ENCODE data around the gene MASTL.
"Not testable (repeated sequence)": the region's sequence is repeated elsewhere in the genome, so short reads cannot be mapped to it uniquely, and the experiment has no call there.

The MASTL gene
- 25.4 to 29.2 reads per million in 2 experiments for total RNA-seq

GRCh38 chr10:27155066-27155754 lies at the start of gene MASTL:
Gene MASTL, plus strand, starts transcription at chr10:27155352. Its CDS starts 75 bp downstream, at chr10:27155427.
- DNase-seq (ENCODE audit: low read depth), result peak; percentile 92

- DNase-seq (ENCODE audit: low read depth), result no peak
Measured at GRCh38 chr10:27108165-27108564, 47.0 kb upstream of the MASTL start.

- DNase-seq (ENCODE audit: low read depth), result no peak
Measured at GRCh38 chr10:27134371-27134770, 20.8 kb upstream of the MASTL start.

- no peak for DNase-seq (ENCODE audit: low read depth)
Measured at GRCh38 chr10:27138277-27138676, 16.9 kb upstream of the MASTL start.

GRCh38 chr10:27143686-27144085 lies 11.5 kb upstream of the MASTL start:
- DNase-seq (ENCODE audit: low read depth), result no peak

- DNase-seq (ENCODE audit: low read depth), result no peak
Measured at GRCh38 chr10:27145937-27146336, 9.2 kb upstream of the MASTL start.

- no peak for DNase-seq (ENCODE audit: low read depth)
Measured at GRCh38 chr10:27147701-27148100, 7.5 kb upstream of the MASTL start.

- no peak for DNase-seq (ENCODE audit: low read depth)
Measured at GRCh38 chr10:27150261-27150660, 4.9 kb upstream of the MASTL start.

- no peak for DNase-seq (ENCODE audit: low read depth)
Measured at GRCh38 chr10:27152687-27153086, 2.5 kb upstream of the MASTL start.

GRCh38 chr10:27153329-27153728 lies 1.8 kb upstream of the MASTL start:
- no peak for DNase-seq (ENCODE audit: low read depth)

GRCh38 chr10:27153845-27154193 lies 1.3 kb upstream of the MASTL start:
- peak; percentile 2 for DNase-seq (ENCODE audit: low read depth)

- not testable (repeated sequence) for DNase-seq (ENCODE audit: low read depth)
Measured at GRCh38 chr10:27156566-27156965, 1.4 kb downstream of the MASTL start.

- DNase-seq (ENCODE audit: low read depth), result no peak
Measured at GRCh38 chr10:27157150-27157549, 2.0 kb downstream of the MASTL start.

GRCh38 chr10:27158421-27158820 lies 3.3 kb downstream of the MASTL start:
- no peak for DNase-seq (ENCODE audit: low read depth)

- DNase-seq (ENCODE audit: low read depth), result no peak
Measured at GRCh38 chr10:27169849-27170248, 14.7 kb downstream of the MASTL start.

GRCh38 chr10:27188259-27188658 lies 33.1 kb downstream of the MASTL start:
- no peak for DNase-seq (ENCODE audit: low read depth)

GRCh38 chr10:27188897-27189296 lies 33.7 kb downstream of the MASTL start:
- no peak for DNase-seq (ENCODE audit: low read depth)

- DNase-seq (ENCODE audit: low read depth), result no peak
Measured at GRCh38 chr10:27190508-27190907, 35.4 kb downstream of the MASTL start.

GRCh38 chr10:27192284-27192683 lies 37.1 kb downstream of the MASTL start:
- DNase-seq (ENCODE audit: low read depth), result no peak

- no peak for DNase-seq (ENCODE audit: low read depth)
Measured at GRCh38 chr10:27197980-27198620, 42.9 kb downstream of the MASTL start.

- no peak for DNase-seq (ENCODE audit: low read depth)
Measured at GRCh38 chr10:27203806-27204205, 48.7 kb downstream of the MASTL start.

GRCh38 chr10:27207350-27207749 lies 52.2 kb downstream of the MASTL start:
- no peak for DNase-seq (ENCODE audit: low read depth)

- peak; percentile 18 for DNase-seq (ENCODE audit: low read depth)
Measured at GRCh38 chr10:27223964-27224363, 68.8 kb downstream of the MASTL start.

Measured in T follicular helper cell (primary cell).